ACC112 (cell line): ENCODE data around the gene CIAO3.
A peak's percentile ranks its signal among the peaks of the same experiment; 100 is the strongest.
"Not testable (repeated sequence)": the region's sequence is repeated elsewhere in the genome, so short reads cannot be mapped to it uniquely, and the experiment has no call there.

Experiments used
- H2AFZ ChIP-seq: fragments of 200-600 bp; sonication (generic); one replicate; pipeline ENCODE4 v1.6.0; 2017; ENCODE audit warnings: antibody characterized with exemption, low read length; ENCODE audit not compliant: unreplicated experiment
- H3K27ac ChIP-seq: fragments of 200-600 bp; sonication (generic); 2 replicates; pipeline ENCODE4 v1.5.1; 2014; ENCODE audit warnings: low read depth, mild to moderate bottlenecking, antibody characterized with exemption, low read length, moderate library complexity
- H3K27me3 ChIP-seq: fragments of 200-600 bp; sonication (generic); 2 replicates; pipeline ENCODE4 v1.6.1; 2014; ENCODE audit warnings: mild to moderate bottlenecking, antibody characterized with exemption, low read length, moderate library complexity, mixed read lengths; ENCODE audit not compliant: insufficient read depth
- H3K36me3 ChIP-seq: fragments of 200-600 bp; sonication (generic); 2 replicates; pipeline ENCODE4 v1.6.1; 2016; ENCODE audit warnings: mild to moderate bottlenecking, antibody characterized with exemption, low read length, moderate library complexity, mixed read lengths; ENCODE audit not compliant: insufficient read depth
- H3K4me1 ChIP-seq: fragments of 200-600 bp; sonication (generic); one replicate; pipeline ENCODE4 v1.6.1; 2016; ENCODE audit warnings: low read length, mixed read lengths; ENCODE audit not compliant: insufficient read depth, unreplicated experiment, control insufficient read depth
- H3K4me3 ChIP-seq: fragments of 200-600 bp; sonication (generic); 2 replicates; pipeline ENCODE4 v1.5.1; 2014; ENCODE audit warnings: mild to moderate bottlenecking, low read depth, low read length
- H3K79me2 ChIP-seq: fragments of 200-600 bp; sonication (generic); one replicate; pipeline ENCODE4 v1.6.0; 2016; ENCODE audit warnings: low read length; ENCODE audit not compliant: control insufficient read depth, unreplicated experiment, insufficient read depth

CIAO3 gene

GRCh38 chr16:742894-743293, 2.1 kb upstream of the CIAO3 start:
- H3K79me2 ChIP-seq, H2AFZ ChIP-seq, H3K4me1 ChIP-seq, H3K27ac ChIP-seq, H3K36me3 ChIP-seq, H3K4me3 ChIP-seq, H3K27me3 ChIP-seq: not testable (repeated sequence)

GRCh38 chr16:741986-742629, 1.3 kb upstream of the CIAO3 start:
- no peak overlapping the region for H2AFZ ChIP-seq
- no peaks in the 10 kb centered on the region for H3K4me1 ChIP-seq

GRCh38 chr16:740459-740763, 386 bp downstream of the CIAO3 start:
- Histone ChIP-seq H3K27me3 (no peaks in the 10 kb centered on the region), H3K4me3 (peak overlapping the region; percentile 98), H3K27ac (no peak overlapping the region), H2AFZ (peak overlapping the region; percentile 99), H3K79me2 (peaks cover 6% of the 10 kb centered on the region), H3K36me3 (no peaks in the 10 kb centered on the region), H3K4me1 (no peaks in the 10 kb centered on the region)

More at GRCh38 chr16:741986-742629, 1.3 kb upstream of the CIAO3 start:
- Histone ChIP-seq H3K79me2 (peaks cover 6% of the 10 kb centered on the region), H3K4me3 (no peak overlapping the region), H3K36me3 (no peaks in the 10 kb centered on the region), H3K27ac (no peak overlapping the region), H3K27me3 (no peaks in the 10 kb centered on the region)

GRCh38 chr16:739560-740458, 988 bp downstream of the CIAO3 start:
- H3K27ac ChIP-seq, result no peak overlapping the region
- H3K4me3 ChIP-seq, result peak overlapping the region; percentile 98
- H3K36me3 ChIP-seq, result no peaks in the 10 kb centered on the region
- no peaks in the 10 kb centered on the region for H3K4me1 ChIP-seq
- H3K79me2 ChIP-seq, result peaks cover 6% of the 10 kb centered on the region
- no peaks in the 10 kb centered on the region for H3K27me3 ChIP-seq
- H2AFZ ChIP-seq, result no peak overlapping the region

- Histone ChIP-seq H2AFZ (no peak overlapping the region), H3K36me3 (no peaks in the 10 kb centered on the region), H3K27ac (no peak overlapping the region), H3K79me2 (peaks cover 6% of the 10 kb centered on the region), H3K27me3 (no peaks in the 10 kb centered on the region), H3K4me1 (no peaks in the 10 kb centered on the region), H3K4me3 (no peak overlapping the region)
These were observed 3.8 kb downstream of the CIAO3 start for GRCh38 chr16:736936-737481.

- Histone ChIP-seq H3K4me1 (no peaks in the 10 kb centered on the region), H3K36me3 (no peaks in the 10 kb centered on the region), H3K79me2 (peaks cover 6% of the 10 kb centered on the region), H3K4me3 (no peak overlapping the region), H3K27ac (no peak overlapping the region), H3K27me3 (no peaks in the 10 kb centered on the region), H2AFZ (no peak overlapping the region)
These were observed 4.8 kb downstream of the CIAO3 start for GRCh38 chr16:735982-736453.

- Histone ChIP-seq H3K36me3 (no peaks in the 10 kb centered on the region), H3K4me1 (no peaks in the 10 kb centered on the region)
These were observed 5.6 kb downstream of the CIAO3 start for GRCh38 chr16:734981-735881.

GRCh38 chr16:734208-734980, 6.4 kb downstream of the CIAO3 start:
- Histone ChIP-seq H3K4me3 (no peak overlapping the region), H3K27ac (no peak overlapping the region), H3K79me2 (no peaks in the 10 kb centered on the region), H3K4me1 (no peaks in the 10 kb centered on the region), H2AFZ (no peak overlapping the region), H3K36me3 (no peaks in the 10 kb centered on the region), H3K27me3 (no peaks in the 10 kb centered on the region)

More at GRCh38 chr16:734981-735881, 5.6 kb downstream of the CIAO3 start:
- Histone ChIP-seq H3K79me2 (peaks cover 1% of the 10 kb centered on the region), H3K27ac (no peak overlapping the region), H2AFZ (no peak overlapping the region), H3K27me3 (no peaks in the 10 kb centered on the region), H3K4me3 (no peak overlapping the region)

- H2AFZ ChIP-seq, result no peak overlapping the region
- no peaks in the 10 kb centered on the region for H3K79me2 ChIP-seq
- no peak overlapping the region for H3K4me3 ChIP-seq
- H3K36me3 ChIP-seq, result no peaks in the 10 kb centered on the region
- no peaks in the 10 kb centered on the region for H3K27me3 ChIP-seq
- no peak overlapping the region for H3K27ac ChIP-seq
- H3K4me1 ChIP-seq, result no peaks in the 10 kb centered on the region
These were observed 7.2 kb downstream of the CIAO3 start for GRCh38 chr16:733382-734207.
